ENCODE measurements around the gene PALB2.

GRCh38 chr16:23676924-23677480 lies 35.9 kb upstream of the PALB2 start:
- TF ChIP-seq CTCF (IDR thresholded peaks at IDR 0.05) (no peak), POLR2A (IDR thresholded peaks at IDR 0.05) (no peak)

Data from testis (tissue), 2 donors.